IMR-90 (cell line): Measurements from ENCODE around the gene CAMSAP3. TPM values are rescaled to one million over a fixed set of nuclear protein-coding genes. Genes with fewer than 3 reads are reported as not detected.

ENCODE experiments used
- ATAC-seq: fragments of 200-7000 bp; cut with Tn5 transposase; 2 replicates; pipeline ENCODE4 v1.9.1; 2020; ENCODE audit warnings: low read depth, mild to moderate bottlenecking, moderate library complexity
- BruUV-seq: library from RNA; stranded (reverse); fragments of 400-500 nt; replicated peaks from 2 replicates; lab custom pipeline; 2021; lab: Mats Ljungman, UMichigan
- CTCF ChIA-PET: fragments of 300-600 bp; formaldehyde crosslinking; extraction: SDS; loops from one replicate; lab custom pipeline; 2021; ENCODE audit warnings: antibody characterized with exemption; lab: Yijun Ruan, JAX
- POLR2A ChIA-PET: fragments of 300-600 bp; sonication (Branson Sonifier 250); formaldehyde crosslinking; loops from one replicate; lab custom pipeline; 2022; ENCODE audit warnings: antibody characterized with exemption; ENCODE audit not compliant: unreplicated experiment; lab: Charles Lee
- DNase-seq: peaks from one replicate; pipeline ENCODE4 v3.0.0; 2013
- H2AFZ ChIP-seq: replicated peaks from 2 replicates; pipeline ENCODE3; 2013; ENCODE audit warnings: low read length, mild to moderate bottlenecking; ENCODE audit not compliant: poor library complexity
- H2AK5ac ChIP-seq: 2 replicates; pipeline ENCODE4 v1.6.1; 2013; ENCODE audit warnings: low read depth, low read length, inconsistent platforms
- H2AK9ac ChIP-seq: replicated peaks from 2 replicates; pipeline ENCODE3; 2013; ENCODE audit warnings: mild to moderate bottlenecking, low read depth, low read length, moderate library complexity; ENCODE audit not compliant: poor library complexity
- H2BK120ac ChIP-seq: 2 replicates; pipeline ENCODE4 v1.6.1; 2013; ENCODE audit warnings: low read depth, low read length, inconsistent platforms
- H2BK15ac ChIP-seq: 3 replicates; pipeline ENCODE4 v1.6.1; 2013; ENCODE audit warnings: low read depth, low read length, inconsistent platforms
- H2BK20ac ChIP-seq: 2 replicates; pipeline ENCODE4 v1.6.1; 2013; ENCODE audit warnings: low read depth, mild to moderate bottlenecking, inconsistent platforms, low read length, moderate library complexity
- H2BK5ac ChIP-seq: 2 replicates; pipeline ENCODE4 v1.6.1; 2013; ENCODE audit warnings: mild to moderate bottlenecking, low read depth, low read length, inconsistent platforms; ENCODE audit not compliant: poor library complexity, severe bottlenecking
- H3K14ac ChIP-seq: replicated peaks from 2 replicates; pipeline ENCODE4 v1.6.1; 2013; ENCODE audit warnings: low read depth, low read length, inconsistent platforms
- H3K18ac ChIP-seq: 2 replicates; pipeline ENCODE4 v1.6.1; 2013; ENCODE audit warnings: low read depth, low read length, control low read depth
- H3K23ac ChIP-seq: 2 replicates; pipeline ENCODE4 v1.6.1; 2013; ENCODE audit warnings: low read depth, low read length, inconsistent platforms
- H3K27ac ChIP-seq: 2 replicates; pipeline ENCODE4 v1.5.1; 2013; ENCODE audit warnings: mild to moderate bottlenecking, control low read depth, low read length; ENCODE audit not compliant: insufficient read depth
- H3K27me3 ChIP-seq: 2 replicates; pipeline ENCODE4 v1.6.1; 2013; ENCODE audit warnings: low read length; ENCODE audit not compliant: control insufficient read depth, insufficient read depth
- H3K36me3 ChIP-seq: 2 replicates; pipeline ENCODE4 v1.6.1; 2013; ENCODE audit warnings: low read length, mixed read lengths; ENCODE audit not compliant: control insufficient read depth, insufficient read depth
- H3K4ac ChIP-seq: 2 replicates; pipeline ENCODE4 v1.6.1; 2013; ENCODE audit warnings: low read depth, low read length, inconsistent platforms
- H3K4me1 ChIP-seq: 2 replicates; pipeline ENCODE4 v1.6.1; 2013; ENCODE audit warnings: low read length, mixed read lengths; ENCODE audit not compliant: control insufficient read depth, insufficient read depth
- H3K4me2 ChIP-seq: 2 replicates; pipeline ENCODE4 v1.6.1; 2013; ENCODE audit warnings: low read depth, mild to moderate bottlenecking, control low read depth, low read length, moderate library complexity
- H3K4me3 ChIP-seq: 2 replicates; pipeline ENCODE4 v1.5.1; 2013; ENCODE audit warnings: low read depth, mild to moderate bottlenecking, control low read depth, low read length, moderate library complexity; ENCODE audit not compliant: insufficient read depth
- H3K56ac ChIP-seq: 2 replicates; pipeline ENCODE4 v1.6.1; 2013; ENCODE audit warnings: low read length, inconsistent platforms; ENCODE audit not compliant: insufficient read depth; ENCODE audit errors: extremely low read depth
- H3K79me1 ChIP-seq, 2 experiments: 2 replicates each; pipeline ENCODE4 v1.6.1; 2013; ENCODE audit warnings: low read length in 2 of 2, inconsistent platforms in 1 of 2, low read depth in 1 of 2
- H3K9ac ChIP-seq: 2 replicates; pipeline ENCODE4 v1.6.1; 2013; ENCODE audit warnings: low read depth, low read length, control low read depth
- H3K9me1 ChIP-seq: 2 replicates; pipeline ENCODE4 v1.6.1; 2013; ENCODE audit warnings: low read length, inconsistent platforms; ENCODE audit not compliant: insufficient read depth
- H3K9me3 ChIP-seq: 2 replicates; pipeline ENCODE4 v1.6.1; 2013; ENCODE audit warnings: low read length; ENCODE audit not compliant: control insufficient read depth, insufficient read depth
- H4K20me1 ChIP-seq: 2 replicates; pipeline ENCODE4 v1.6.1; 2013; ENCODE audit warnings: low read length, inconsistent platforms; ENCODE audit not compliant: insufficient read depth
- H4K5ac ChIP-seq: 2 replicates; pipeline ENCODE4 v1.6.1; 2013; ENCODE audit warnings: mild to moderate bottlenecking, low read depth, low read length, control low read depth
- H4K8ac ChIP-seq, 2 experiments: 2 replicates each; pipeline ENCODE4 v1.6.1; 2013; ENCODE audit warnings: low read depth in 2 of 2, low read length in 2 of 2, control low read depth in 1 of 2, inconsistent platforms in 1 of 2
- H4K91ac ChIP-seq: 2 replicates; pipeline ENCODE4 v1.6.1; 2013; ENCODE audit warnings: low read depth, low read length, inconsistent platforms; ENCODE audit not compliant: insufficient read depth
- MAFK ChIP-seq: IDR thresholded peaks from 2 replicates; pipeline ENCODE4 v1.6.1; 2012; ENCODE audit warnings: low read depth, low read length, improper control_type of control experiment
- MAZ ChIP-seq: IDR thresholded peaks from 2 replicates; pipeline ENCODE4 v1.6.1; 2012; ENCODE audit warnings: low read depth, mild to moderate bottlenecking, low read length, improper control_type of control experiment, moderate library complexity, borderline replicate concordance
- MXI1 ChIP-seq: IDR thresholded peaks from 2 replicates; pipeline ENCODE4 v1.6.1; 2012; ENCODE audit warnings: low read depth, mild to moderate bottlenecking, low read length, moderate library complexity, borderline replicate concordance
- RAD21 ChIP-seq: IDR thresholded peaks from 2 replicates; pipeline ENCODE4 v1.6.1; 2012; ENCODE audit warnings: low read length, improper control_type of control experiment
- SMC3 ChIP-seq: fragments of 150-350 bp; IDR thresholded peaks from 2 replicates; pipeline ENCODE4 v1.6.1; 2016; ENCODE audit warnings: low read depth, mild to moderate bottlenecking, antibody characterized with exemption, low read length, moderate library complexity
- WGBS, 2 experiments: methylation state at CpG; one replicate each; pipeline versions ENCODE4 v1.1.5 to v1.1.7; 2013; ENCODE audit warnings: missing lambda C conversion rate in 2 of 2; ENCODE audit not compliant: insufficient read length in 1 of 2; ENCODE audit errors: extremely low coverage in 2 of 2; 5-methylcytosine and 5-hydroxymethylcytosine counted together
- dilution Hi-C: fragments of 300-500 bp; cut with HindIII; formaldehyde crosslinking; loops from one replicate; pipeline ENCODE4 v1.14.3; 2018; ENCODE audit warnings: low sequenced_read_pairs; ENCODE audit not compliant: unreplicated experiment
- in situ Hi-C: fragments of 300-500 bp; cut with MboI; formaldehyde crosslinking; loops from 3 replicates; pipeline ENCODE4 v1.14.3; 2019; ENCODE audit warnings: low sequenced_read_pairs, inconsistent platforms, mixed read lengths
- intact Hi-C: fragments of 100-400 bp; cut with micrococcal nuclease; formaldehyde crosslinking; loops from 2 replicates; pipeline ENCODE4 v1.10.0; 2022
- polyA plus RNA-seq, 3 experiments: library from polyadenylated mRNA; depleted of rRNA; stranded (reverse); fragments of >200 nt; gene quantifications; 2 replicates each; pipeline ENCODE4 v1.2.3, GENCODE V29; 2012; ENCODE audit warnings: low replicate concordance in 1 of 3
- total RNA-seq: library from RNA; depleted of rRNA; stranded (reverse); fragments of >200 nt; gene quantifications from 2 replicates; pipeline ENCODE4 v1.2.3, GENCODE V29; 2012
- TF ChIP-seq, protein P1 (sequence below): conservative IDR thresholded peaks from 2 replicates; pipeline ENCODE4 v1.5.1; 2012; ENCODE audit warnings: mild to moderate bottlenecking, low read depth, low read length, improper control_type of control experiment

The CAMSAP3 gene
- total and polyA plus RNA-seq, 2 of the 4 experiments (the other 2 are of a cell fraction): not detected

DNA sequence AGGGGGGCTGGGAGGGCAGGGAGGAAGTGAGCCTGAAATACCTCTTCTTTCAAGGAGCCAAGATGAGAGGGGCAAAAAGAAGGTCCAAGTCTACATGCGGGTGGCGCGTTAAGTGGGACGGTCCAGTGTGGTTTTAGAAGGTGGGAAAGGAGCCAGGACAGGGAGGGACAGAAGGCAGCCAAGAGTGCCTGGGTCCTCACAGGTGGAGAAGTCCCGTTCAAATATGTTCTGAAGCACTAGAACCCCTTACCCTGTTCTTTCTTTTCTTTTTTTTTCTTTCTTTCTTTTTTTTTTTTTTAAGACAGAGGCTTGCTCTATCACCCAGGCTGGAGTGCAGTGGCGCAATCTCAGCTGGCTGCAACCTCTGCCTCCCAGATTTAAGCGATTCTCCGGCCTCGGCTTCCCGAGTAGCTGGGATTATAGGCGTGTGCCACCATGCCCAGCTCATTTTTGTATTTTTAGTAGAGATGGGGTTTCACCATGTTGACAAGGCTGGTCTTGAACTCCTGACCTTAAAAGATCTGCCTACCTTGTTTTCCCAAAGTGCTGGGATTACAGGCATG is 7.4 kb downstream of the CAMSAP3 start:
- intact Hi-C loops: no loop called here
- Histone ChIP-seq H2BK15ac (no peak overlapping the region), H4K91ac (no peak overlapping the region), H4K5ac (no peak overlapping the region), H2BK120ac (no peak overlapping the region), H3K9me3 (no peaks in the 10 kb centered on the region), H3K9me1 (no peaks in the 10 kb centered on the region), H2AK9ac (no peak overlapping the region), H3K36me3 (no peaks in the 10 kb centered on the region), H3K9ac (no peak overlapping the region), H3K4me3 (no peak overlapping the region), H3K79me1 (no peaks in the 10 kb centered on the region), H3K4me1 (no peaks in the 10 kb centered on the region), H3K4me2 (no peak overlapping the region), H2AK5ac (no peak overlapping the region), H3K27me3 (peaks cover 9% of the 10 kb centered on the region; the same call in 1 of the 2 replicates), H3K14ac (no peak overlapping the region), H3K56ac (no peak overlapping the region), H4K8ac (no peak overlapping the region), H3K4ac (no peak overlapping the region), H2AFZ (no peak overlapping the region), H3K23ac (no peak overlapping the region), H4K20me1 (no peaks in the 10 kb centered on the region), H3K27ac (no peak overlapping the region), H2BK20ac (no peak overlapping the region), H3K18ac (no peak overlapping the region), H2BK5ac (no peak overlapping the region)
- WGBS, 2 experiments: no CpG with 5 or more reads among the region's 11 CpGs
- BruUV-seq: no TSS peak
- TF ChIP-seq RAD21: no peak
- no peak for TF ChIP-seq MAZ
- TF ChIP-seq MXI1: no peak
- no peak for TF ChIP-seq SMC3
- TF ChIP-seq MAFK: no peak
- TF ChIP-seq, protein P1, sequence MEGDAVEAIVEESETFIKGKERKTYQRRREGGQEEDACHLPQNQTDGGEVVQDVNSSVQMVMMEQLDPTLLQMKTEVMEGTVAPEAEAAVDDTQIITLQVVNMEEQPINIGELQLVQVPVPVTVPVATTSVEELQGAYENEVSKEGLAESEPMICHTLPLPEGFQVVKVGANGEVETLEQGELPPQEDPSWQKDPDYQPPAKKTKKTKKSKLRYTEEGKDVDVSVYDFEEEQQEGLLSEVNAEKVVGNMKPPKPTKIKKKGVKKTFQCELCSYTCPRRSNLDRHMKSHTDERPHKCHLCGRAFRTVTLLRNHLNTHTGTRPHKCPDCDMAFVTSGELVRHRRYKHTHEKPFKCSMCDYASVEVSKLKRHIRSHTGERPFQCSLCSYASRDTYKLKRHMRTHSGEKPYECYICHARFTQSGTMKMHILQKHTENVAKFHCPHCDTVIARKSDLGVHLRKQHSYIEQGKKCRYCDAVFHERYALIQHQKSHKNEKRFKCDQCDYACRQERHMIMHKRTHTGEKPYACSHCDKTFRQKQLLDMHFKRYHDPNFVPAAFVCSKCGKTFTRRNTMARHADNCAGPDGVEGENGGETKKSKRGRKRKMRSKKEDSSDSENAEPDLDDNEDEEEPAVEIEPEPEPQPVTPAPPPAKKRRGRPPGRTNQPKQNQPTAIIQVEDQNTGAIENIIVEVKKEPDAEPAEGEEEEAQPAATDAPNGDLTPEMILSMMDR: no peak
- in situ Hi-C loops: no loop called here
- DNase-seq (no peak), ATAC-seq (no peak)
- ChIA-PET POLR2A (interaction anchor here (0.6 kb wide), 1 partner anchor 11 kb away, joined by 3 read pairs; no protein-coding TSS in a partner anchor), CTCF (no interaction called here)
- dilution Hi-C loops: no loop called here
